ENCODE data around the gene TDRD5.

GRCh38 chr1:179586107-179586823 lies 5.4 kb upstream of the TDRD5 start:
- peak; percentile 59 to 82 (median 71) for TF ChIP-seq CTCF (IDR thresholded peaks at IDR 0.05)
- TF ChIP-seq POLR2A (IDR thresholded peaks at IDR 0.05), result peak; percentile 30 to 69 (median 63)

Data from body of pancreas (tissue), 4 donors.